DOHH2 (cell line): ENCODE measurements around the gene SLC5A11.

ENCODE experiments used
- H3F3A ChIP-seq: fragments of 200-600 bp; sonication (generic), shearing (Covaris generic); 2 replicates; pipeline ENCODE4 v1.6.0; 2016; ENCODE audit warnings: antibody characterized with exemption, mild to moderate bottlenecking; ENCODE audit not compliant: control insufficient read depth, insufficient read depth
- H3K27ac ChIP-seq: fragments of 200-600 bp; sonication (generic); 2 replicates; pipeline ENCODE4 v1.5.1; 2014; ENCODE audit warnings: low read depth, mild to moderate bottlenecking, low read length, moderate library complexity
- H3K27me3 ChIP-seq: fragments of 200-600 bp; sonication (generic); 2 replicates; pipeline ENCODE4 v1.6.1; 2014; ENCODE audit warnings: mild to moderate bottlenecking, low read length, mixed read lengths; ENCODE audit not compliant: control insufficient read depth
- H3K36me3 ChIP-seq: fragments of 200-600 bp; sonication (generic); 2 replicates; pipeline ENCODE4 v1.6.1; 2014; ENCODE audit warnings: mild to moderate bottlenecking, low read length, moderate library complexity, mixed read lengths; ENCODE audit not compliant: control insufficient read depth
- H3K4me1 ChIP-seq: fragments of 200-600 bp; sonication (generic); 2 replicates; pipeline ENCODE4 v1.6.1; 2014; ENCODE audit warnings: mild to moderate bottlenecking, low read length, mixed read lengths; ENCODE audit not compliant: control insufficient read depth
- H3K4me2 ChIP-seq: fragments of 200-600 bp; sonication (generic); 2 replicates; pipeline ENCODE4 v1.6.0; 2014; ENCODE audit warnings: mild to moderate bottlenecking, low read length, moderate library complexity
- H3K4me3 ChIP-seq: fragments of 200-600 bp; sonication (generic); 2 replicates; pipeline ENCODE4 v1.5.1; 2014; ENCODE audit warnings: mild to moderate bottlenecking, low read length, mixed read lengths
- H3K79me2 ChIP-seq: fragments of 200-600 bp; sonication (generic); 2 replicates; pipeline ENCODE4 v1.6.1; 2014; ENCODE audit warnings: mild to moderate bottlenecking, low read length, mixed read lengths; ENCODE audit not compliant: control insufficient read depth
- H3K9me2 ChIP-seq: fragments of 200-600 bp; sonication (generic); replicated peaks from 2 replicates; pipeline ENCODE4 v1.6.1; 2014; ENCODE audit warnings: mild to moderate bottlenecking, low read length, mixed read lengths; ENCODE audit not compliant: control insufficient read depth
- H3K9me3 ChIP-seq: fragments of 200-600 bp; sonication (generic); 2 replicates; pipeline ENCODE4 v1.6.1; 2014; ENCODE audit warnings: antibody characterized with exemption, low read length, mixed read lengths; ENCODE audit not compliant: control insufficient read depth, insufficient read depth
- H4K20me1 ChIP-seq: fragments of 200-600 bp; sonication (generic); 2 replicates; pipeline ENCODE4 v1.6.0; 2014; ENCODE audit warnings: low read depth, mild to moderate bottlenecking, antibody characterized with exemption, low read length, moderate library complexity; ENCODE audit not compliant: control insufficient read depth, insufficient read depth
- CTCF ChIP-seq: fragments of 200-600 bp; sonication (generic); IDR thresholded peaks from one replicate; pipeline ENCODE4 v1.5.1; 2014; ENCODE audit warnings: antibody characterized with exemption, mild to moderate bottlenecking, low read depth, low read length; ENCODE audit not compliant: poor library complexity, severe bottlenecking
- EZH2phosphoT487 ChIP-seq: fragments of 200-600 bp; sonication (generic); IDR thresholded peaks from 2 replicates; pipeline ENCODE4 v1.6.1; 2017; ENCODE audit warnings: borderline replicate concordance, mild to moderate bottlenecking, antibody characterized with exemption, low read length, moderate library complexity, mixed read lengths

The SLC5A11 gene

GRCh38 chr16:24883714-24884151 lies 38.0 kb downstream of the SLC5A11 start:
- no peaks in the 10 kb centered on the region for H4K20me1 ChIP-seq

GRCh38 chr16:24887472-24887871 lies 41.7 kb downstream of the SLC5A11 start:
- H3K4me1 ChIP-seq, result no peaks in the 10 kb centered on the region
- H3K9me3 ChIP-seq, result no peaks in the 10 kb centered on the region
- no peaks in the 10 kb centered on the region for H3K27me3 ChIP-seq
- H3K9me2 ChIP-seq, result no peaks in the 10 kb centered on the region
- no peaks in the 10 kb centered on the region for H3K36me3 ChIP-seq
- H3K27ac ChIP-seq, result no peak overlapping the region
- no peak overlapping the region for H3K4me2 ChIP-seq
- no peaks in the 10 kb centered on the region for H3K79me2 ChIP-seq
- H3F3A ChIP-seq, result no peaks in the 10 kb centered on the region
- TF ChIP-seq EZH2phosphoT487, result no peak
- no peak for TF ChIP-seq CTCF
- H4K20me1 ChIP-seq, result no peaks in the 10 kb centered on the region
- H3K4me3 ChIP-seq, result no peak overlapping the region

More at GRCh38 chr16:24883714-24884151, 38.0 kb downstream of the SLC5A11 start:
- Histone ChIP-seq H3K4me3 (no peak overlapping the region), H3K4me1 (no peaks in the 10 kb centered on the region), H3F3A (no peaks in the 10 kb centered on the region), H3K4me2 (no peak overlapping the region), H3K27ac (no peak overlapping the region), H3K9me2 (no peaks in the 10 kb centered on the region), H3K36me3 (no peaks in the 10 kb centered on the region), H3K79me2 (no peaks in the 10 kb centered on the region), H3K27me3 (no peaks in the 10 kb centered on the region), H3K9me3 (no peaks in the 10 kb centered on the region)
- TF ChIP-seq CTCF (no peak), EZH2phosphoT487 (no peak)

- H3K79me2 ChIP-seq, result no peaks in the 10 kb centered on the region
- H3F3A ChIP-seq, result no peaks in the 10 kb centered on the region
- H3K9me3 ChIP-seq, result no peaks in the 10 kb centered on the region
These were observed 45.0 kb downstream of the SLC5A11 start for GRCh38 chr16:24890746-24891145.

More at GRCh38 chr16:24890746-24891145, 45.0 kb downstream of the SLC5A11 start:
- Histone ChIP-seq H3K4me2 (no peak overlapping the region), H4K20me1 (no peaks in the 10 kb centered on the region), H3K4me1 (no peaks in the 10 kb centered on the region), H3K36me3 (no peaks in the 10 kb centered on the region), H3K9me2 (no peaks in the 10 kb centered on the region), H3K27ac (no peak overlapping the region), H3K27me3 (no peaks in the 10 kb centered on the region), H3K4me3 (no peak overlapping the region)
- TF ChIP-seq EZH2phosphoT487 (no peak), CTCF (no peak)
